GM19455 (cell line): Measurements from ENCODE around the gene MAPK8IP3.

Experiments used
- ATAC-seq: cut with Tn5 transposase; IDR thresholded peaks from one replicate; pipeline ENCODE4 v1.9.1; 2021; ENCODE audit not compliant: unreplicated experiment

MAPK8IP3 gene

DNA sequence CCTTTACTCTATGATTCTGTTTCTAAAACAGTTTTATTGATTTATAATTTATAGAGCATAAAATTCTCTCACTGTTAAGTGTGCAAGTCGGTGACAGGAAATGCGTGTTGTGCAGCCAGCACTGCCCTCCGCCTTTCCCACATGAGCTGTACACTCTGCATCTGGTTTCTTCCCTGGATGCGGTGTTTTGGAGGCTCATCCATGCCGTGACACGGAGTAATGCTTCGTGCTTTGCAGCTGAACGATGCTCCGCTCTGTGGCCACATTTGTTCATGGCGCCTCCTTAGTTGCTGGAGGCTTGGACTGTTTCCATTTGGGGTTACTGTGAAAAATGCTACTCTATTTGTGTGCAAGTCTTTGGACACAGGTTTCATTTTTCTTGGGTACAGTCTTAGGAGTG, 94.7 kb downstream of the MAPK8IP3 start:
- no peak for ATAC-seq

DNA sequence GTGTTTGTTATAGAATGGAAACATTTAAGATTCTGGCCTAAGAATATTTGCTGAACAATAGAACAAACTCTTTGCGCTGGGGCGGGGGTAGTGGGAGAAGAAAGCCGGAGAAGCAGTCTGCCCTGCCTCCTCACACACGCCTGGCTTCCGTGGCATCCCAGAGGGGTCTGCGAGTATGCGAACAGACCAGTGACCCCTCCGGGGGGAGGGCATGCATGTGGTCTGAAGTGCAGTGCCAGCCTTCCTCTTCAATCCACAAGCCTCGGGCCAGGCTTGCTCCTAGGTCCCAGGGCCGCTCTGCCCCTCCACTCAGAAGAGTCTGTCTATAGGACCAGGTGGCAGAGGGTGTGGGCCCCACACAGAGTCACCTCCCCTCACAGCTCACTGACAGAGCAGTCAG, 101.6 kb downstream of the MAPK8IP3 start:
- no peak for ATAC-seq

DNA sequence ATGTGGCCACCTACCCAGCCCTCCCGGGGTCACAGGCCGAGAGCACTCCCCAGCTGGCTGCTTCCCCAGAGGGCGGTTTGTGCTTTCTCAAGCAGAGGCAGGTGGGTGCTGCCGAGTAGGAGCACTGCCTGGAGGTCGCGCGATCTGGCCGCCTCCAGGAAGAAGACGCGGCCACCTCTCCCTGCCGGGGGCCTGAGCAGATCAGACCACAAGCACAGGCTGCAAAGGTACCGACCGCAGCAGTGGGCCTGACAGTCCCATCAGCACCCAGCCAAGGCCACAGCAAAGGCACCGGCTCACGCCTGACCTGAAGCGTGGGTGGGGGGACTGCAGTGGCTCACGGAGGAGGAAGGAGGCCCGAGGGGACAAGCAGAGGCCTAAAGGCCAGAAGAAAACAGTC, 102.7 kb downstream of the MAPK8IP3 start:
- ATAC-seq, result no peak

DNA sequence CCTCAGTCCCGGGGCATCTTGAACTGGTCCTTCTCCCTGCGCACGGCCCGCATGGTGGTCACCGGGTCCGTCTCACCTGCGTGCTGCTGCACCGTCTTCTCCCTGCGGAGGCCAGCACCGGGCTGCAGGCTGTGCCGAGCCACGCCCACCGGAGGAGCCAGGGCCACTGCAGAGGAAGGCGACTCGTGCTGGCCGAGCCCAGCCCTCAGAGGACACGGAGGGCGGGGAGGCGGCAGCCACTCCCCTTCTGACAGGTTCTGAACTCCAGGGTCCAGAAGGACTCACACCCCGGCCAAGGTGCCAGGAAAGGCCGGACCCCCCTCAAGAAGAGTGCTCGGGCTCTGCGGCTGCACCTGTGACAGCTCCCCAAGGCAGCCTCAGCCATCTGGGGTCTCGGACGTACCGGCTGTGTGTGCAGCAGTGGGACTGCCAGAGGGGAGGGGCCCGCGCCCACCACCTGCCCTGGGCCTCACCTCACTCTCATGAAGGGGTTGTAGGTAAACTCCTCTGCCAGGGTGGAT, 103.3 kb downstream of the MAPK8IP3 start:
- no peak for ATAC-seq

DNA sequence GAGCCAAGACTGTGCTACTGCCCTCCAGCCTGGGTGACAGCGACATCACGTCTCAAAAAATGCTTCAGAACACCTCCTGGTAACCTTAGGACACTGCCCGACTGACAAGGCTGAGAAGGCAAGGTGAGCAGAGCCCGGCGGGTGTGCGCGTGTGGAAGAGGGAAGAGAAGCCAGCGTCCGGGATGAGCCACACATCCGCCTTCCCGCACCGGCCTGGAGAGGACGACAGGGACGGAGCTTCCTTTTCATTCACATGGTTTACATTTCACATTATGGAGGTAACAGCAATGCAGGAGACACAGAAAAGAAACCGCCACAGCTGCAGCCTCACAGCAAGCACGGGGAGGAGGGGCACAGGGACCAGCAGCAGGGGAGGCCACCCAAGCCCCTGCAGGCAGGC, 104.1 kb downstream of the MAPK8IP3 start:
- ATAC-seq, result no peak

DNA sequence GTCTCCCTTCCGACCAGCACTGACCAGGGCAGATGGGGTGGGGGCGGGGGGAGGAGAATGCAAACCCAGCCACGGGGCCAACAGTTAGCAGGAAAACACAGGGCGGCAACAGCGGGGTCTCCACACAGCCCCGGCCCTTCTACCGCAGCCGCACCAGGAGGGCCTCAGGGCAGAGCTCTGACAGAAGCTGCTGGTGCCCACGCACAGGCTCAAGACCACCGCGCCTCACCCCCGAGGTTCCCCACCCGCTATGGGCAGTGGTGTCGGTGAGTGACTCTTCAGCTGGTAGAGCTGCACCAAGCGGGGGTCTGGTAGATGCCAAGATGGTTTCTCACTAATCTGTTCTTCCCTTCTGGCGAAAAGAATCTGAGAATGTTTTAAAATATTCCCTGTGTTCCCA, 104.5 kb downstream of the MAPK8IP3 start:
- ATAC-seq, result no peak

DNA sequence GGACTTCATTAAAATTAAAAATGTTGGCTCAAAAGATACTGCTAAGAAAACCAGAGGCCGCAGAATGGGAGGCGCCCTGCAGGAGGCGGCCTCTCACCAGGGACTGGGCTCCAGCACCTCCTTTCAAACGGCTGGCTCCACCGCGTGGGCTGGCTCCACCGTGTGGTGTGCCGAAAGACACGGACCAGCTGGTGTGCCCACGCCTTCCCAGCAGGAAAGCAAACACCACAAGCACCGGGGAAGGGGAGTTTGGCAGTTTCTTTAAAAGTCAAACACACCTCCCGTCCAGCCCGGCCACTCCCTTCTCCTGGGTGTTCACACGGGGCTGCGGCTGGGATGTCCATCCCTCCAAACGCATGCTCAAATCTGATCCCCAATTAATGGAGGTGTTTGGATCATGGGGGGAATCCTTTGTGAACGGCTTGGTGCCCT, 106.8 kb downstream of the MAPK8IP3 start:
- ATAC-seq, result no peak

DNA sequence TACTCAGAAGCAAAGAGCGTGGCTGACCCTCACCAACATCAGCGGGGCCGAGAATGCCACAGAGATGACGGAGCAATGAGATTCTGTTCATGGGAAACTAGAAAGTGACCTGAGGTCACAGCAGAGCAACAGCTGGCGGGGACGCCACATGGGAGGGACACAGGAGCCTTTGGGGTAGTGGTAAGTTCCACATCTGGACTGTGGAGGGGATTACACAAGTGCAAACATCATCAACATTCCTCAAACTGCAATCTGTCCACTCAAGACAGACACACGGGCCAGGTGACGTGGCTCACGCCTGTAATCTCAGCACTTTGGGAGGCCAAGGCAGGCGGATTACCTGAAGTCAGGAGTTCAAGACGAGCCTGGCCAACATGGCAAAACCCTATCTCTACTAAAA, 109.5 kb downstream of the MAPK8IP3 start:
- ATAC-seq, result no peak

DNA sequence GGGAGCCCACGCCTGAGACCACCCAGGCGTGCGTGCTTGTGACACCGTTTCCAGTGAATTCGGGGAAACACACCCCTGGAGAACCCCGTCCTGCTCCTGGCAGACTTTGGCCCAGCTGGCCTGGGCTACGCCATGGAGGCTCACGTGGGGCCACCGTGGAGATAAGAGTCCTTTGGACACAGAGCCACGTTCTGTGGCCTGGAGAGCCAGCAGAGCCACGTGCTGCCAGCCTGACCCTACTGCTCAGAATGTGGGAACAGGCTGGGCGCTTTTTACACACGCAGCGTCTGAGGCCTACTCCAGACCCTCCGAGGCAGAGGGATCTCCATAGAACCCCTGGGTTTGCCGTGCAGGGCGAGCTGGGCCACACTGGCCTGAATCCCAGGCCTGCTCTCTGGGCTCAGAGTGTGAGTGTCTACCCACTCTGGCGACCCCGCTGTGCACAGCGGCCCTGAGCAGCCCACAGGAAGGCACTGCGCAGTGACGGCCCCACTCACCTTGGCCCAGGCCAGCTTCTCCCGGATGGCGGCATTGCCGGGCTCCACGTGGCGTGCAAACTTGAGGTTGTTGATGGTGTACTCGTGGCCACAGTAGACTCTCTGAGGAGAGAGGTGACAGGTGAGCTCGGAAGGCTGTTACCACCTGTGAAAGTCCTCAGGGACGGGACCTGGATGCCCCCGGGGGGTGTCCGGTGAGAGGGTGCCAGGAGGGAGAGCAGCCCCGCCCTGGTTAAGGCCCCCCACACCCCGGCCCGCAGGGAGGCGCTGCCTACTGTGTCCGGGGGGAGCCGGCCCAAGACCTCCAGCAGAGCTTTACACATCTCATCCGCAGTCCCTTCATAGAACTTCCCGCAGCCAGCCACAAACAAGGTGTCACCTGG, 110.6 kb downstream of the MAPK8IP3 start:
- ATAC-seq, result no peak

DNA sequence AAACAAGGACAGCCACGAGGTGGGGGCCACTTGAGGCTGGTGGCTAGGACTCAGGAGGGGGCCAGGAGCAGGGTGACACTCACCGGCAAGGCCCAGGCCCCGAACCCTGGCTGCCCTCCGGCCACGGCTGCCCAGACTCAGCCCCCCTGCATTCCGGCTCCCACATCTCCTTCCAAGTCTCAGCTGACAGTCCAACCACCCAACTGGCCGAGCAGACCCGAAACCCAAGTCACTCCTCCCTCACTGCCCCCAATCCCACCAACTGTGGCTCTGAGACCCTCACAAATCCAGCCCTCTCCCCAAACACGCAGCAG, 111.2 kb downstream of the MAPK8IP3 start:
- no peak for ATAC-seq

DNA sequence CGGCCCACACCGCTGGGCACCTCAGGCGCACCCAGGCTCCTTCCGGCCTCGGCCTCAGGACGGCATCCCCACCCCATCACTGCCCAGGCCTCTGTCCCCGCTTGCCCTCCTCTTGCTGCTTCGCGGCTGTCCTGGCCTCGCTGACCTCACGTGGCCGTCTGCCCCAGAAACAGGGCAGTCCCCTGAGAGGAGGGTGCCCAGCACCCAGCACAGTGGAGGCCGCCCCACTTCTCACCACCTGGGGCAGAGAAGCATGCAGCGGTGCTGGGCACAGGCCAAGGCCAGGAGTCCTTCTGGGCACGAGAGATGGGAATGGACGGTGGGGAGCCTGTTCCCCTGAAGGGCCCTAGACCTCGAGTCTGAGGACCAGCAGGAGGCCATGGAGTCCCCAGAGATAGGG, 111.7 kb downstream of the MAPK8IP3 start:
- ATAC-seq, result no peak

DNA sequence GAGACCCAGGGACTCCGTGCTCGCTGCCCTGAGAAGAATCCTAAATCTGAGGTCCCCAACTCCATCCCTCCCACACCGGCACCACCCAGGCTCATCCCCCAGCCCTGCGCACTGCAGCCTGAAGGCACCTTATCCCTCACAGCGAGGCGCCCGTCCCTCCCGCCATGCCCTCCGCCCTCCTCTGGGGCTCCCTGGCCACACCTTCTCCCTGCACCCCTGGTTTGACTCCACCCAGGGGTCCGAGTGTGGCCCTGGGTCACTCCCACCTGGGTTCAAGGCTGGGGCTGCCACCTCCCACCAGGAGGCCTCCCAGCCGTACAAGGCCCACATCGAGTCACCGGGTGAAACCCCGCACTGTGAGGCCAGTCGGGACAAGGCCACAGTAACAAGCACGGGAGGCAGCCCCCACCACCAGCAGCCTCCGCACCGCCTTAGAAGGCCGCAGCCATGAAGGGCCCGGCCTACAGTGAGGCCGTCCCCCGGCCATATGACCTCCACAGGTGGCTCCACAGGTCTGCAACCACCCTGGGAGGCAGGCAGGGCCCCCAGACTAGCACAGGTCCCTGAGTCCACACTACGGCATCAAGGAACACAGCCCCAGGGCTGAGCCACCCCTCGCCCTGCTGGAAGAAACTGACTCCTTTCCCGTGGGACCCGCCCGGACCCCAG, 112.3 kb downstream of the MAPK8IP3 start:
- ATAC-seq, result no peak

DNA sequence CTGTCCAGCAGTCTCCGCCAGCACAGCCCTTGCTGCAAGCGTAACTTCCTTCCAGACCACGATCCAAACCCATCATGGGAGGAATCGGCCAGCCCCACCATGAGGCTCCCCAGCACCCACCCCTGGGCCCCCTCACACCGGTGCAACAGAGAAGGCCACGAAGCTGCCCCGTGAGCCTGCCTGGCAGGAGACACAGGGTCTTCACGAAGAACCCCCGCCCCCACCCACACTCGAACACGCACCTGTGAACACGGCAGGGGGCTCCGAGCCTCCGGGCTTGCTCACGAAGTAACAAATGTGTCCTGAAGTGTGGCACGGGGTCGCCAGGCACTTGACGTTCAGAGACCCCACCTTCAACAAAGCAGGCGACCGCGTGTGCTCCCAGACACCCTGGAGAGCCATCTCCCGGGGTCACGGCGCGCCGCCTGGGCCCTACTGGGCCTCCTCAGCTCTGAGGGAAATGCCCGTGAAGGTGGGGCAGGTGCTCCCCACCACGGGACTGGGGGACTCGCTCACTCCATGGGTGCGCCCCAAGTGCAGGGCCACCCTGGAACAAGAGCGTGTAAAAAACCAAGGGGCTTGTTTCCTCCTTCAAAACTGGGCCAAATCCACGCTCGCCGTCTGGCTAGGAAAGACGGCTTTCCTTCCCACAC, 113.0 kb downstream of the MAPK8IP3 start:
- ATAC-seq, result no peak

DNA sequence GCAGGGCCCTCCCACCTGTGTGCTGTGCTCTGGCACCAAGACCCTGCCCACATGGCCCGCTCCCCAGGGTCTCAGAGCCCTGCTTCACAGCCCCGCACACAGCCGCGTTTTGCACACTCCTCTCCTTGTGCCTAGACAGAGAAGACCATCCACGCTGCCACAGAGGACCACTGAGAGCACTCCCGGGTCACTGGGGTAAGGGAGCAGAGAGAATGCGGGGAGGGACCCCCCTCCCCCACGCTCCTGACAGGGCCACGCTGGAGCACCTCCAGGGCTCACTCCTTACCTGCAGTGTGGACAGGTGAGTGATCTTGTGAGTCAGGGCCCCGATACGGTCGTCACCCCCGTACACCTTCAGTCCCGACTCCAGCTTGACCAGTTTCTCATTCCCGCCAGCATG, 113.6 kb downstream of the MAPK8IP3 start:
- ATAC-seq, result no peak
